Stimulated activated naive CD8-positive, alpha-beta T cell treated with anti-CD3 and anti-CD28 coated beads, Interleukin-15, Interleukin-2, amounts not matched to agents 100 U/mL and 50 U/mL, for 24 hours (primary cell): ENCODE results near the gene STARD4.

Experiments
- ATAC-seq: fragments of 150-1000 bp; cut with Tn5 transposase; one replicate; pipeline ENCODE4 v1.10.0; 2021
- DNase-seq: peaks from one replicate; pipeline ENCODE4 v3.0.0; 2021

STARD4 gene

GRCh38 chr5:111528056-111528455, 15.7 kb upstream of the STARD4 start:
- ATAC-seq: no peak
- DNase-seq: no peak

DNA sequence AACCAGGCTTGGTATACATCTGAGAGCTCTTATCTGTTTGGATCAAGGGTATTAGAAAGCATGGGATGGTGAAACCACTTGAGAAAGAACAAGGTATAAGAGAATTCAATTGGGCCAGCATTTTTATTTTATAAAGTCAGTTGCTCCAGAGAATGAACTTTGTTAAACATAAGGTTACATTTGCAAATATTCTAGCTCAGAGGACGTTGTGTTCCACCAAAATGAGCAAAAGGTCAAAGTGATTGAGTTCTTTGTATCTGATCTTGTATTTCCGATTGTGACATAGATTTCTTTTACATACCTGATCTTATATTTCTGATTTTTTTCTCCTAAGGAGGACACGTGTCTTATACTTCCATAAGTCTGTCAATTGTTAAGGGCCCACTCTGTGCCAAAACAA, 8.6 kb upstream of the STARD4 start:
- ATAC-seq (no peak), DNase-seq (no peak)

- ATAC-seq (no peak), DNase-seq (no peak)
Observed at GRCh38 chr5:111518777-111519176, 6.4 kb upstream of the STARD4 start.

DNA sequence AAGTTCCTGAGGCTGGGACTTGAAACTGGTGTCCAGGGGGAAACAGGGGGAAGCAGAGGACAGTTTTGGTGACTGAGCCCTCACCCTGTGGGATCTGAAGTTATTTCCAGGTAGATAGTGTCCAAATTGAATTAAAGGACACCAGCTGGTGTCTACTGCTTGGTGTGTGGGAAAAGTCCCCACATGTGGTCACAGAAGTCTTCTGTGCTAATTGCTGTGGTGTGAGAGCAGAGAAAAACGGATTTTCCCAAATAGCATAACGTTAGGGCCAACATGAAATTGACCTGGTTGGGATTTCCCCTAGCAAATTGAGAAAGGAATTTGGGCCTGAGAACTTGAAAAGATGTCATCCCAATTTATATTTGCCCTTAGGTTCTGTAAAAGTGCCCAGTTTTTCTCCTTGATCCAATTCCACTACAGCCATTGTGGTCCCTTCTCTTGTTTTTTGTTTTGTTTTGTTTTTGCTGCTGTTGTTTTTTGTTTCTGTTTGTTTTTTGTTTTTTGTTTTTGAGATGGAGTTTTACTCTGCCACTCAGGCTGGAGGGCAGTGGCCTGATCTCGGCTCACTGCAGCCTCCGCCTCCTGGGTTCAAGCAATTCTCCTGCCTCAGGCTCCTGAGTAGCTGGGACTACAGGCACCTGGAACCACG, 5.6 kb upstream of the STARD4 start:
- no peak for ATAC-seq
- DNase-seq: no peak

- no peak for ATAC-seq
- DNase-seq: no peak
Observed at GRCh38 chr5:111514087-111514486, 1.8 kb upstream of the STARD4 start.

- DNase-seq (no peak), ATAC-seq (no peak)
Observed at GRCh38 chr5:111513131-111513520, 791 bp upstream of the STARD4 start.

DNA sequence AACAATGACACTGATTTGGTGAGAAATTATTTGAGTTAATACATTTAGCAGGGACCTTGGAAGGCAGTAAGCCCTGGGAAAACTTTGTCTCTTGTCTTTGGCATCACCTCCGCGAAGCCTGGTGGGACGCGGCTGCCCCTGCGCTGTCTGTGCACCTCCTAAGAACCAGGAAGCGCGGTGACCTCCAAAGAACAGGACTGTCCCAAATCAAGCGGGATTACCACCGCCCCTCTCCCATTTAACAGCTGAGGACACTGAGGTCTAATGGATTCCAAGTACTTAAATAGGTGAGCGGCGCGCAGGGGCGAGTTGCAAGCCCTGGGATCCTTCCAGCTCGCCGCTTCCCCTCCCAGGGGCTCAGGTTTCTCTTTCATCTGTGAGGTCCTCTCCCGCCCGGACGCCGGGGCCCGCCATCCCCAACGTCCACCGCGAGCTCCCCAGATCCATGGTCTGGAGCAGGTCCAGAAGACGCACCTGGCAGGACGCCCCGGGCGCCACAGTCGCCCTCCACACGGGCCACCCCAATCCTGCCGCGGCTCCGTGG, 432 bp downstream of the STARD4 start:
- DNase-seq (peak; percentile 38), ATAC-seq (no peak)

GRCh38 chr5:111511174-111511830, 1.0 kb downstream of the STARD4 start:
- DNase-seq (no peak), ATAC-seq (no peak)

- ATAC-seq (no peak), DNase-seq (no peak)
Observed at GRCh38 chr5:111509119-111509518, 3.2 kb downstream of the STARD4 start.

GRCh38 chr5:111507276-111507675, 5.1 kb downstream of the STARD4 start:
- ATAC-seq: no peak
- DNase-seq: no peak

- no peak for DNase-seq
- ATAC-seq: no peak
Observed at GRCh38 chr5:111505096-111505495, 7.2 kb downstream of the STARD4 start.

DNA sequence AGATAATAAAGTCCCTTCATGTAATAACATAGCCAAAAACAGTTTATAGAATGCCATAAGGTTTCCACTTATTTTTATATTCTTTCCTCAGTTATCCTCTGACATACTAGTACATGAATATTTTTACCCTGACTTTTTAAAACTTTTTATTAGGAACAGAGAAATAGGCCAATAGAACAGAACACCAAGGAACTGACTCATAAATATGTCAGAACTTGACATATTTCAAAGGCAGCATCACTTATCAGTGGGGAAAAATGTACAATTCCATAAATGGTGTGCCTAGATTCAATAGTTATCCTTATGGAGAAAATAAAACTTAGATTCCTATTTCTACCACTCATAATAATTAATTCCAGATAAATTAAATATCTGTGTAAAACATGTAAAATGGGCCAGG, 9.4 kb downstream of the STARD4 start:
- no peak for DNase-seq
- no peak for ATAC-seq

GRCh38 chr5:111498346-111498745, 14.0 kb downstream of the STARD4 start:
- DNase-seq (no peak), ATAC-seq (no peak)

- no peak for ATAC-seq
- DNase-seq: no peak
Observed at GRCh38 chr5:111495159-111495558, 17.2 kb downstream of the STARD4 start.

GRCh38 chr5:111494355-111494999, 17.9 kb downstream of the STARD4 start:
- DNase-seq (no peak), ATAC-seq (no peak)

- no peak for DNase-seq
- no peak for ATAC-seq
Observed at GRCh38 chr5:111493031-111493430, 19.3 kb downstream of the STARD4 start.

- ATAC-seq: no peak
- no peak for DNase-seq
Observed at GRCh38 chr5:111488353-111488752, 24.0 kb downstream of the STARD4 start.

- DNase-seq (no peak), ATAC-seq (no peak)
Observed at GRCh38 chr5:111486926-111487325, 25.4 kb downstream of the STARD4 start.

DNA sequence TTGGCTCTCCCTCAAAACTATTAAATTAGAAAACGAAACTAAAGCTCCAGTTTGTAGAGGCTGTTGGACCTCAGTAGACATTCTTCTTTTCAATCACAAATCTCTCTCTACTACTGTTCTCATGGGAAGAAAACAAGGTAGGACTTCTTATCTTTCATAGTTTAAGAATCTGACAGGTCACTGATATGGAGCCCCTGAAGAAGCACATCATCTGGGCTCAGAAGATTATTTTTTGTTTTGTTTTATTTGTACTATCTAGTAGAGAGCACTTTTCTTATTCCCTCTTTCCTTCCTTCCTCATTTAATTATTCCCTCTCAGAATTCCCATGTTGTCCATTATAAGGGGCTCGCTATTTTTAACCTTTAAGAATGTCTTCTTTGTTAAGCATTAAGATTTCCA, 26.3 kb downstream of the STARD4 start:
- ATAC-seq (no peak), DNase-seq (no peak)

- ATAC-seq (no peak), DNase-seq (no peak)
Observed at GRCh38 chr5:111480346-111480745, 32.0 kb downstream of the STARD4 start.

DNA sequence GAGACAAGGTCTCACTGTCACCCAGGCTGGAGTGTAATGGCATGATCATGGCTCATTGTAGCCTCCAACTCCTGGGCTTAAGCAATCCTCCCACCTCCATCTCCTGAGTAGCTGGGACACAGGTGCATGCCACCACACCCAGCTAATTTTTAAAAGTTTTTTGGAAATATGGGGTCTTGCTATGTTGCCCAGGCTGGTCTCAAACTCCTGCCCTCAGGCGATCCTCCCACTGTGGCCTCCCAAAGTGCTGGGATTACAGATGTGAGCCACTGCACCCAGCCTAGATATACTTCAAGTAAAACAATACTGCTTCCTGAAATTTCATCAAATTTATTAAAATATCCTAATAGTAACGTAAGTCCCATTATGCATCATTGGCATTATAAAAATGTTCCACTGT, 33.4 kb downstream of the STARD4 start:
- ATAC-seq (no peak), DNase-seq (no peak)

DNA sequence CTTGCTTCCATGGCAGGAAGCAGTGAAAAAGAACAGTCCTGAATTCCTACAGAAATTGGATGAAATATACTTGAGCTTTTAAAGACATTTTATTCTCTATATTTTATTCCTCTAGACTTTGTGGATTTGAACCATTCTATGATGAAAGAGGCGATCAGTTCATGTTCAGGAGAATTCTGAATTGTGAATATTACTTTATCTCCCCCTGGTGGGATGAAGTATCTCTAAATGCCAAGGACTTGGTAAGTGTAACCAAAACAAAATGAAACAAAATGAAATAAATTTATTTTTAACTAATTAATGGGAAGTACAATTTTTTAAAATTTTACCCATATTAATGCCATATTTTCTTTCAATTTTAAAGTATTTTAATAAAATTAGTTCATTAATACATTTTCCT, 34.1 kb downstream of the STARD4 start:
- DNase-seq (no peak), ATAC-seq (no peak)

DNA sequence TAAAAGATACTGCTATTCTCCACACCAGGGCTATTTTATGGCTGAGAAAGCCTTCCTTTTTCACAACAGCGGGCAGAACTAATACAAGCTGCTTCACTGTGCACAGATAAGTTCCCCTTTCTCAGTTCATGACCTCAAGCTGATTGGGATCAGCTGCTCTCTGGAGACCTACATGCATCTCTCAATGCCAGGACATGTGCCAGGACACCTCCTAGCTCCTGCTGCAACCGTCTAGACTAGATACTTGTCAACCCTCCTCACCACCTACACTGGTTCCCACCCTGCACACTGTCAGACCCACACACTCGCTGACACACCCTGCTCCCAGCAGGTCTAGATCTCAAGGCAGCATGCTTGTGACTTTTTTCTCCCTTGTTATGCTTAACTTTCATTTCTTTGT, 39.8 kb downstream of the STARD4 start:
- ATAC-seq (no peak), DNase-seq (no peak)

DNA sequence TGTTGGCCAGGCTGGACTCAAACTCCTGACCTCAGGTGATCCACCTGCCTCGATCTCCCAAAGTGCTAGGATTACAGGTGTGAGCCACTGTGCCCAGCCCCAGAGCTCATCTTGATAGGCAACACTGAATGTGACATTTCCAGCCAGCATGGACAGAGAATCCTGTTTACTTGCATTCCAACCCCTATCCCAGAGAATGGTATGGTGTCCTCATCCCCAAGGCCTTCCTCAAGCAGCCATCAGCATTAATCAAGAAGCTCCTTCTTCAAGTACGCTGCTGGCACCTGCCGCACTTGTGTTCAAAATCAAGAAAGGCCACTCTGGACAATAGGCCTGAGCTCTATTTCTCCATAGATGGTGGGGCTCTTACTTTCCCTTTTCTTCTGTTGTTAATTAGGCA, 40.2 kb downstream of the STARD4 start:
- DNase-seq (no peak), ATAC-seq (no peak)
